ENCODE results near the gene PAQR5. TPM values are rescaled to one million over a fixed set of nuclear protein-coding genes. Genes with fewer than 3 reads are reported as not detected.

PAQR5 gene
- polyA plus RNA-seq, 4 donors = 0.90 to 33.3 (median 31.8) TPM

DNA sequence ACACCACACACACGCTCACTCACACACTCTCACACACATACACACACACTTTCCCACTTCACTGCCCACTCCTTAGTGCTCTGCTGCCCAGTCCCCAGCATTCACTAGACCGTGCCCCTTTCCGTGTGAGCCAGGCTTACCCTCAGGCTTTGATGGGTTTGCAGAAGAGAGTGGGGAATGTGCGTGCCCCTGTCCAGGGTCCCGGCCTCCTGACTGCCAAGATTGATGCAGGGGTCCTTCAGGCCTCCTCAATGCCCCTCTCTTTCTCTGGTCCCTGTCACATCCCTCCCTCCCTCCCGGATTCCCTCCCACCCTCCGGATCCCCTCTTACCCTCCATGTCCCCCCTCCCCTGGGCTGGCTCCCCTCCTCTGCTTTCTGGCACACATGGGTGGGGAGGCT is 87.6 kb downstream of the PAQR5 start:
- DNase-seq (ENCODE audit: low read depth in 4 of 4, low spot score in 3 of 4) = no peak

DNA sequence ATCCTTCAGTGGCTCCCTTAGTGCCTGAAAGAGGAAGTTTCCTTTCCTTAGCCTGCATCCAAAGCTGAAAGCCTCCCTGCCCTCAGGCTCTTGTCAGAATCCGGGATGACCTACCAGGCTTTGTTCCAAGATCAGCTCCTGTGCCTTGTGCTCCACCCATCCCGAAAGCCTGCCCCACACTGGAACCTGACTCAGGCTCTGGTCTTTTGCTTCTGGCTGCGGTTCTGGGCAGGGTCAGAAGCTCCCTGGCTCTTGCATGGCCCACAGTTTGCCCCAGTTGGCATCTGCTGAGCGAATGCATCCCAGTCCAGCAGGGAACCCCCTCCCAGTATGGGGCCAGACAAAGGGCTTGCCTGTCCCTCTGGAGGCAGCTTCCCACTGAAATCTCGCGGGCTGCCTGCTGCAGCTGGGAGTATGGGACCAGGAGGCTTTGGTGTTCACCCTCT is 89.6 kb downstream of the PAQR5 start:
- DNase-seq (ENCODE audit: low read depth in 4 of 4, low spot score in 3 of 4) = no peak

DNA sequence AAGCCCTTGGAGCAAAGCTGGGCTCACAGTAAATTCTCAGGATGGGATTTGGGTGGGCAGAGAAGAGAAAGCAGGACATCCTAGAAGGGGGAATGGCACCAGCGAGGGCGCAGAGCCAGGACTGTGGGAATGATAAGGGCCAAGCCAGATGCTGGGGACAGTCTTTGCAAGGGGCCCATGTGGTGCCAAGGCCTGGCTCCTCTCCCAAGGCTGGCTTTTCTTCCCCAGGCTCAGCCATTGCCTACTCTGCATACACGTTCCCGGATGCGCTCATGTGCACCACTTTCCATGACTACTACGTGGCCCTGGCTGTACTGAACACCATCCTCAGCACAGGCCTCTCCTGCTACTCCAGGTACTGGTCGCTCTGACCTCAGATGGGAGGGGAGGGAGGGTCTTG is 90.7 kb downstream of the PAQR5 start:
- no peak for DNase-seq (ENCODE audit: low read depth in 4 of 4, low spot score in 3 of 4)

DNA sequence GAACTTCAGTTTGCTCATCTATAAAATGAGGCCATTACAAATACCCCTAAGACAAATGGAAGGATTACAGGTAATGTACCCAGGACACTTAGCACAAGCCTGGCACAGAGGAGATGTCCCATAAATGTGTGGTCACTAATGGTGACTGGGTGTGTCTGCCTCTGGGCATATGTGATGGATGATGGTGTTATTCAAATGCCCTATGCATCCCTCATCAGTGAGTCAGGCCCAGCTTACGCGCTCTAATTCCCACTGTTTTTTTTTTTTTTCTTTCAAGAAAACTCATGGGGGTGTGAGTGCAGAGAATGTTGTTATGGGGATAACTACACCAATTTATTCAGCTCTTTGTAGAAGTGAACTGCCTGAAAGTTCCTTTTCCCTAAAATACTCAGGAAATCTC is 91.9 kb downstream of the PAQR5 start:
- no peak for DNase-seq (ENCODE audit: low read depth in 4 of 4, low spot score in 3 of 4)

DNA sequence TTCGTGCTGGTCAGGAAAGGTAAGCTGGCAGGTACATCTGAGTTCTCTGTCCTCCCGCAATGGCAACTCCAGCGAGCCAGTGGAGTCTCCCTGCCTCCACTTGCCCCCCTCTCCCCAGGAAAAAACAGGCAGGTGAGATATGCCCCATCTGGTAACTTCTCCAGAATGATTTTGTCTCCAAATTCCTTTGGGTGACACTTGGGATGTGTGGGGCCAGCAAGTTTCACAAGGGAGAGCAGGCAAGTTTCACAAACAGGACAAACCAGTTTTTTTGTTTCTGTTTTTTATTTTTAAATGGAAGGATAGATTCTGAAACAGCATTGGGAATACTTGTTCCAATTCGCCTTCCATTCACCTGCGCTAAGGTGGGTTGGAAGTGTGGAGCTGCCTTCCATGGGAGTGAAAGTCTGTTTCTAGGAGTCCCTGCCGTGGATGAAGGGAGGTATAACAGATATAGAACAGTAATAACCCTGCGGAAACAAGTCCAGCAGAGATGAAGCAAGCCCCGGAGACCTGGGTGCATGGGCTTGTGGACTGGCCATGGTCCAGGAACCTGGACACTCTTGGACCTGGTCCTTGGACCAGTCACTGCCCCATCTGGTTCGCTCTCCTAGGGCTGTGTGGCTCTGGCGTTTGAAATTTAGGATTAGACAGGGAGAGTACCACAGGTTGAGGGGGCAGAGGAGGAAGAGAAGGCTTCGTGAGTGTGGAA is 92.5 kb downstream of the PAQR5 start:
- DNase-seq (ENCODE audit: low read depth in 4 of 4, low spot score in 3 of 4) = no peak

DNA sequence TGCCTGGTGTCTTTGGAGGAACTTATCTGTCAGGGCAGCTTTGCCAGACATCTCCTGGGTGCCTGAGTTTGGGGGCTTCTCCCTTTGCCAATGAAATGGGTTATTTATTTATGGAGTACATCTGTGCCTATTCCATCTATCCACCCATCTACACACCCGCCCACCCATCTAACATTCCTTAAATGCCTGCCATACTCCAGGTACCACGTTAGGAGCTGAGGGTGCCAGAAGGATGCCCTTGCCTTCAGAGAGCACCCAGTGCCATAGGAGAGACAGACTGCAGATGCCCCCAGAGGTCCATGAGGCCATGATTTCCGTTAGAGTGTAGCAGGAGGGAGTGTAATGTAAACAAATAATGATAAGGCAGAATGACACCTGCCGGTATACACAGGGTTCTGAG is 93.6 kb downstream of the PAQR5 start:
- no peak for DNase-seq (ENCODE audit: low read depth in 4 of 4, low spot score in 3 of 4)

DNA sequence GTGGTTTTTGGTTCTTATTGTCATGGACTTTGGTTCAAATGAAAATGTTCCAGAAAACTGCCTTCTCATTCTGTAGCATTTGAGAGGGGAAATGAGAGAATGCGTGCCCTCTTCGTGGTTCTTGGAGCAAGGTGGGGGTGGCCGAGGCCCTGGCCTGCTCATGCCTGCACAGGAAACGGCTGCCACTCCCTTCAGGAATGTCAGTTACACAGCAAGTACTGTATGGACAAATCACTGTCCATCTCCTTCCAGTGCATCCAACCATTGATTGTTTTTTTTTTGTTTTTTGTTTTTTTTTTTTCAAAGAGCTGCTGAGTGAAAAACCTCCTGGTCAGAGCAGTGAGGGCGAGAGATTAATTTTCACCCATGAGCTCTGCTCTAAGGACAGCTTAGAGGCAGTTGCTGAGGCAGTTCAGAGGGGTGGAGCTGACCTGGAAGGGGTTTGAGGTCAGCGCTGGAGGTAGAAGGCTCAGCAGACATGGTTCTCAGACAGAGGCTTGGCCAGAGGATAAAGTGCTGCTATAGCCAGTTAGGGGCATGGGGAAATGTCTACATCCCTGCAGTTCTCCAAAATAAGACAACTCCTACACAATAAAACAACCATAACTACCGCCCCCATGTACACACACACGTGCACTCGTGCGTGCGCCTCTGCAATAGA is 95.2 kb downstream of the PAQR5 start:
- DNase-seq (ENCODE audit: low read depth in 4 of 4, low spot score in 3 of 4) = no peak

DNA sequence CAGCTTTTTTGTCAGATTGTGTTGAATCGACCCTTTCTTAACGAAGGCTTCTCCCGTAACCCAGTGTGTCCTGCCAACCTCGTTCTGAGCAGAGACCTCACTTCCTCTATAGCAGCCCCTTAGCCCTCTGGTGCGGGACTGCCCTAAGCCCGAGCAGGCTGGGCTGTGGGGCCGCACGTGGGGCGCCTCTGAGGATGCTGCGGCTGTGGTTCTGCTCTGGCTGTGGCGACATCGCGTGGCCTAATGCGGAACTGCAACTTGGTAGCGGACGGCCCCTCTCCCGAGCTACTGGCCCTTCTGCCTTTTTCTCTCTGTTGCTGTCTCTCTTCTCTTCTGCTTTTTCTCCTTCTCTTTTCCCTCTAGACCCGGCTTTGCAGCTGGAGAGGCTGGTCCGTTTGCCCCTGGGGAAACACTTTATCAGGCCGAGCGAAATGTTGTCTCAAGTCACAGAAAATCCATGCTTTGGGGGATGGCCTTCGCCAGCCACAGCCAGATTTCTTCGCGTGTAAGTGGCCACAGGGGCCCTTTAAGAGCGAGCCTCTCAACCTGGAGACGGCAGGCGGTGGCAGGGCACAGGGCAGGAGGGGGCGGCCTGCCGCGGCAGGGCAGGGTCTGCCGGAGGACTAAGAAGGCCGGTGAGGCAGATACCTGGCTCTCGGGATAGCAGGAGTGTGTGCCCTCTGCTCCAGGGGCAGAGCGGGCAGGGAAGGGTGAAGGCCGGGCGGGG is 96.0 kb downstream of the PAQR5 start:
- DNase-seq (ENCODE audit: low read depth in 4 of 4, low spot score in 3 of 4) = peak in 2 of 4 donors; percentile 66 to 69

DNA sequence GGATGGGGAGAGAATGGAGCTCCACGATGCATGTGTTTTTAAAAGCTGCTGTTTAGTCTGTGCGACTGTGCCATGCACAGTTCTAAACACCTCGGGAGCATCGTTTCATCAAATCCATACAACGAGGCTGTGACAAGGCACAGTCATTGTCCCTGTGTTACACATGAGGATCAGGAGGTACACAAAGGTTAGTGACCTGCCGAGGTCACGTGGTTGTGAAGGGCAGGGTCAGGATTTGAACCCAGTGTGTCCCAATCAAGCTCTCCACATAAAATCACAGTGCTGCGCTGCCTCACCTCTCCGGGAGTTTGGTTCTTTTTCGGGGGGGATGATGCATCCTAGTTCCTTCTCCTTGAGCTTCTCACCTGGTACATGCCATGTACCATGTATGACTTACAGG is 96.7 kb downstream of the PAQR5 start:
- DNase-seq (ENCODE audit: low read depth in 4 of 4, low spot score in 3 of 4) = no peak

DNA sequence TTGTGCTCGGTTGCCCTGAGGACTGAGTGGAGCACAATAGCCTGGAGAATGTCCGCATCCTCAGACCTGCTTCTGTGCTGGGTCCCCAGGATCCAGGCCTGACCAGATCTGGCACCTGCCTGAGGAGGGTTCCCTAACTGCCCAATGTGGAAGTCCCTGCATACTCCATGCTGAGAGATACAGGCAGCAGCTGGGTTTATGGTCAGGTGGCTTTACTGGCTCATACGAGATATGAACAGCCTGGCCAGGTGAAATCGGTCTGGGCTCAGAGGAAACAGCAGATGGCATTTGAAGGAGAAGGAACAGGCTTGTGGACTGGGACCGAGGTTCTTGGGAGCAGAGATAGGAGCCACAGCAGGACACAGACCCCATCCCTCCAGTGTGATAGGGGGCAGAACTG is 97.3 kb downstream of the PAQR5 start:
- DNase-seq (ENCODE audit: low read depth in 4 of 4, low spot score in 3 of 4) = no peak

DNA sequence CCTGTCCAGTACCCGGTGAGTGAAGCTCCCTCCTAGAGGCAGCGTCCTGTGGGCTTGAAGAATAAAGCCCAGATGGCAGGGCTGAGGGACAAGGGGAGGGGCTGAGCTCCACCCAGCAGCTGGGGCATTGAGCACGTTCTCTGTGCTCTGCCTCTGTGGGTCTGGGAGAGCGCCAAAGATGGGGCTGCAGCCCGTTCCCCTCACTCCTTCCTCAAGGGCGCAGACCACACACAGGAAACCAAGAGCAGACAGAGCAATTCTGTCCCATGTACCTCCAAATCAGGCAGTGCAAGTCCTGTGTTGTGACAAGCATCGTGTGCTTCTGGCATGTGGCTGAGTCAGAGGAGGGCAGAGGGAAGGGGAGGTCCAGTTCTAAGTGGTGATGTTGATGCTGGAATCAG is 99.8 kb downstream of the PAQR5 start:
- no peak for DNase-seq (ENCODE audit: low read depth in 4 of 4, low spot score in 3 of 4)

DNA sequence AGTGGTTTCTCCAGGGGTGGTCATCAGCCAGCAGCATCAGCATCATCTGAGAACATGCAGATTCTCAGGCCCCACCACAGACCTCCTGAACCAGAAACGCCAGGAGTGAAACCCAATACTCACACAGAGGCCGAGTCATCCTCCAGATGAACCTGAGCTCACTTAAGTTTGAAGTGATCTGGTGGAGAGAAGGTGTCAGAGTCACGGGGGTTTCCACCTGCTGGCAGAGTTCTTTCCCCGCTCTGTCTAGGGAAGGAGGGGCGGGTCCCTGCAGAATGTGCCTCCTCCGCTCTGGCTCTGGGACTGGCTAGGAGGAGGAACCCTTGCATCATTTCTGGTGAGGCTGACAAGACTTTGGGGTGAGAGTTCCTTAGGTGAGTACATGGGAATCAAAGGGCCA is 102.1 kb downstream of the PAQR5 start:
- DNase-seq (ENCODE audit: low read depth in 4 of 4, low spot score in 3 of 4) = no peak

DNA sequence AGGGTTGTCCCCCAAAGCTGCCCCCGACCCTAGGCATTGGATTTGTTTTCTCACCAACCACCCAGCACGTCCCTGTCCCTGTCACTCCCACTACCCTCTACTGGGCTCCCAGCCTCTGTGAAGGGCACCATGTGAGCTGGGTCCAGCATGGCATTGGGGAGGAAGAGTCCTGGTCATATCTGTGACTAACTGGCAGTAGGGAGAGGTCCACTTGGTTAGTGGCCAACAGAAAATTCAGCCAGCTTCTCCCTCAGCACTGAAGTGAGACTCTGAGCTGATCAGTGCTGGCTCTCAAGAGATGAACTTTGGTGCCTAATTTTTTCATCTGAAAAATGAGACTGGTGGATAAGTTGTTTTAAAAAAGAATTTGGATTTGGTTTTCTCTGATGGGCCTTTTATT is 104.1 kb downstream of the PAQR5 start:
- no peak for DNase-seq (ENCODE audit: low read depth in 4 of 4, low spot score in 3 of 4)

DNA sequence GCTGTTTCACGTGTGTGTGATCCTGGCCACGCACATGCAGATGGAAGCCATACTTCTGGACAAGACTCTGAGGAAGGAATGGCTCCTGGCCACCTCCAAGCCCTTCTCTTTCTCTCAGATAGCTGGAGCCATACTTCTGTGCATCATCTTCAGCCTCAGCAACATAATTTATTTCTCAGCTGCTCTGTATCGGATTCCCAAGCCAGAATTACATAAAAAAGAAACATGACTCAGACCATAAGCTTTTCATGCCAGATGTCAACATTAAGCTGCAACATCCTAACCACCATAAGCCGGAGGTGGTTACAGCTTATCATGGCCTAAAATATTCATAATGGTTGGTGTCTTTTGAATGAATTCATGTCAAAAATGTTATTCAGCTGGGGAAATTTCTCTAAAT is 104.9 kb downstream of the PAQR5 start:
- no peak for DNase-seq (ENCODE audit: low read depth in 4 of 4, low spot score in 3 of 4)

DNA sequence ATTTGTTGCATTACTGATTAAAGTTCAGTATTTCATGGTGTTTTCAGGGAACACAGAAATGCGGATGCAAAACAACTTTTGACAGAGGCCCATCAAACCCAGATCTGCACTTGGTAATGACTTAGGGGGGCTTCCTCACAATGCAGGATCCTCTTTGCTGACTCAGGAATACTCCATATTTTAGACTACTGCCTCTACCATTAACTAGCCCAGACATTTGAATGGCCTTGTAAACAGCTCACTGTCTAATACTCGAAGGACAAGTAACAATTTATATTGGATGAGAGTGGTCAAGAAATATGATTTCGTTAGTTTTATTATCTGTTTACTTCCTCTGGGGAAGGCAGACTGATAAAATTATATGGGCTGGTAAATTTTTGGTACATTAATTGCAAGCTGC is 106.4 kb downstream of the PAQR5 start:
- no peak for DNase-seq (ENCODE audit: low read depth in 4 of 4, low spot score in 3 of 4)

DNA sequence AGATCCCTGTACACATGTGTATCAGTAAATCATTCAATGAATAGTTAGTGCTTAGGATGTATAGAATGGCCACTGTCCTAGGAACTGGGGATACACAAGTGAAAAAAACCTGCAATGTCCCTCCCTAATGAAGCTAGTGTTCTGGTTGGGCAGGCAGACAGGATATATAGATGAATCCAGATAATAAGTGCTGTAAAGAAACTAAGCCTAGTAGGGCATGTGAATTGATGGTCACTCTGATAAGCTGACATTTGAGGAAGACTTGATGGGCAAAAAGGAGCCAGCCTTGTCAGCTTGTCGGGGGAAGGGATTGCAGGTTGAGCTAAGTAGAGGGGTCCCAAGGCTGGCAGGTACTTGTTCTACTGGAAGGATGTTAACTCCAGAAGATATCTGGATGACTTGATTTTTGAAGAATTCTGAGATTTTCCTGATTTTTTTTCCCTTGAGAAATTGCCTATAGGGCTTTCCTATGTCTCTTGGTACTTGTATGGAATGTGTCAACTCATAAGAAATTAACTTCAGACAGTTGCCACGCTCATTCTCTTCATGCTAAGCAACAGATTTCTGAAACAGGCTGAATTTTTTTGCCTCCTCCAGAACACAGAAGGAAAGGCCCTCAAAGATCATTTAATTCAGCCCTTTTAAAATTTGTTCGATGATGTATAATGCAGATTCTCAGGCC is 109.1 kb downstream of the PAQR5 start:
- DNase-seq (ENCODE audit: low read depth in 4 of 4, low spot score in 3 of 4) = no peak

DNA sequence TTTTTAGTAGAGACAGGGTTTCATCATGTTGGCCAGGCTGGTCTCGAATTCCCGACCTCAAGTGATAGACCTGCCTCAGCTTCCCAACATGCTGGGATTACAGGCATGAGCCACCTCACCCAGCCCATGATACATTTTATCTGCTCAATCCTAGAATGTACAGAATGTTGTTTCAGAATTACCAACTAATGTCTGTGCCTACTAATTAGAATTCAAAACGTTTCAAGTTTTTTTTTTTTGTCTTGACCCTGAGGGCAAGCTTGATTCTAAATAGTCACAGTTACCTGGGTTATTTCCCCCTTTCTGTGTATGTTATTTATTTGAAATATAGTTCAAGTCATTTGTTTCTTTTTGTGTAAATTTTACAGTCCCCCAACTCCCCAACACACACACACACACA is 110.1 kb downstream of the PAQR5 start:
- DNase-seq (ENCODE audit: low read depth in 4 of 4, low spot score in 3 of 4) = no peak

DNA sequence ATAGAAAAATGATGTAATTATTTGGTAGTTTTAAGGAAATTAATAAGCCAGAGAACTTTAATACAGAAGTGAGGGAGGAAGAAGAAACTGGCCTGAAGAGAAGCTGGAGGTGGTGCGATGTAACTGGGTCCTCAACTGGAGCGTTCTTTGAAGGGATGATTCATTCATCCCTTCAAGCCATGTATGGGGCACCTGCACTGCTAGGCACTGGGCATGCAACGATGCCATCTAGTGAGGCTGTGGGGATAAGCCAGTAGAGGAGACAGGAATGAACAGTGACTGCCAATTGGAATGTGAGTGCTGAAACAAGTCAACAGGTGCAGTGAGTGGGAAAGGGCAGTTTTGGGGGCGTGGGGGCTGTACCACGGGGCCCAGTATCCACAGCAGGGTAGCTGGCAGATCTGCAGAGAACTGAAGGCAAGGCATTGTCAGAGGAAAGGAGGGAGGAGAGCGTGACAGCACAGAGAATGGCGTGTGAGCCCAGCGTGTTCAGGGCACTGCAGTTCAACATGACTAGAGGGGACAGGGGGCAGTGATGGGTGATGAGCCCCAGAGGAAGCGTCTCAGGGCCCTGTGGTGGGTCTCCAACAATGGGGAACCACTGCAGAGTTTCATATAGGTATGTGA is 111.6 kb downstream of the PAQR5 start:
- DNase-seq (ENCODE audit: low read depth in 4 of 4, low spot score in 3 of 4) = no peak

DNA sequence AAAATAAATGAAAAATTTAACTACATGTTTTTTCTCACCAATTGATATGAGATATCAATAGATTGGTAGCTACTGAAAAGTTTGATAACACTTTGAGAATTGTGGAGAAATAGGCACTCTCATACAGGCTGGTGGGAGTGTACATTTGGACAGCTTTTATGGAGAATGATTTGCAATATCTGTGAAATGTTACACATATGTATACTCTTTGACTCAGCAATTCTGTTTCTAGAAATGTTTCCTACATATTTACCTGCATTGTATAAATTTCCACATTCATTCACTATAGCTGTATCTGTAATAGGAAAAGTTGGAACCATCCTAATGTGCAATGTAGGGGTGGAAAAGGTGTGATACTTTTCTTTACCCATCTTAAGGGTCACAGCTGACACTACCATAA is 113.6 kb downstream of the PAQR5 start:
- no peak for DNase-seq (ENCODE audit: low read depth in 4 of 4, low spot score in 3 of 4)

DNA sequence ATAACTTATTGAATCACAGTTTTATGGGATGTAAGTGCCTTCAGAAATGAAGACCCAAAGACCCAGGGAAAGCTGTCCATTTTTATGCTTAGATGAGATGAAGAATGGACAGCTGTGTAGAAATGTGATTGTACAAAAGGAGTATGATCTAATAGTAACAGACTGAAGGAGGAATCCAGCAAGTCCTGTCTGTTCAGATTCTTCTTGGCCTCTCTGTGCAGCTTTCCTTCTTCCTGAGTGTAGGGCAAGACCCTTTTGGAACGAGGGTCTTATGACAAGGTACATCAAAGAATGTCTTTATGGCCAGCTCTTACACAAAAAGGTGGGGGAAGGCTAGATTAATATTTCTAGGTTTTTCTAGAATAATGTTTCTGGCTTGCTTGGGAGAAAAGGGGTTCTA is 114.0 kb downstream of the PAQR5 start:
- no peak for DNase-seq (ENCODE audit: low read depth in 4 of 4, low spot score in 3 of 4)

All from left renal pelvis (tissue), 4 donors.